Effector CD4-positive, alpha-beta T cell (primary cell): ENCODE measurements around the gene PHF12.
"Not testable (repeated sequence)": the region's sequence is repeated elsewhere in the genome, so short reads cannot be mapped to it uniquely, and the experiment has no call there.

Experiments used
- DNase-seq: peaks from one replicate; pipeline ENCODE4 v3.0.0-alpha.2; 2020

The PHF12 gene

GRCh38 chr17:28953444-28954118 lies 2.3 kb upstream of the PHF12 start:
- peak; percentile 42 for DNase-seq

GRCh38 chr17:28951991-28952975 lies 965 bp upstream of the PHF12 start:
- DNase-seq: peak; percentile 94

- no peak for DNase-seq
Measured at GRCh38 chr17:28950752-28951427, 428 bp downstream of the PHF12 start.

GRCh38 chr17:28950017-28950751 lies 1.1 kb downstream of the PHF12 start:
- DNase-seq: peak; percentile 54

GRCh38 chr17:28949185-28950016 lies 1.9 kb downstream of the PHF12 start:
- peak; percentile 29 for DNase-seq

- no peak for DNase-seq
Measured at GRCh38 chr17:28948873-28949184, 2.5 kb downstream of the PHF12 start.

GRCh38 chr17:28948342-28948741 lies 3.0 kb downstream of the PHF12 start:
- no peak for DNase-seq

GRCh38 chr17:28947639-28948038 lies 3.7 kb downstream of the PHF12 start:
- no peak for DNase-seq

GRCh38 chr17:28946239-28946638 lies 5.1 kb downstream of the PHF12 start:
- no peak for DNase-seq

- no peak for DNase-seq
Measured at GRCh38 chr17:28944862-28945741, 6.2 kb downstream of the PHF12 start.

GRCh38 chr17:28944343-28944742 lies 7.0 kb downstream of the PHF12 start:
- no peak for DNase-seq

- DNase-seq: no peak
Measured at GRCh38 chr17:28942925-28943324, 8.4 kb downstream of the PHF12 start.

- DNase-seq: no peak
Measured at GRCh38 chr17:28941251-28941650, 10.1 kb downstream of the PHF12 start.

GRCh38 chr17:28940675-28941074 lies 10.6 kb downstream of the PHF12 start:
- DNase-seq: no peak

- no peak for DNase-seq
Measured at GRCh38 chr17:28940142-28940541, 11.2 kb downstream of the PHF12 start.

GRCh38 chr17:28938552-28938951 lies 12.8 kb downstream of the PHF12 start:
- no peak for DNase-seq

GRCh38 chr17:28937044-28937729 lies 14.1 kb downstream of the PHF12 start:
- no peak for DNase-seq

GRCh38 chr17:28935744-28936460 lies 15.4 kb downstream of the PHF12 start:
- no peak for DNase-seq

GRCh38 chr17:28934508-28934907 lies 16.8 kb downstream of the PHF12 start:
- not testable (repeated sequence) for DNase-seq
